A549 treated with GW870086 at 1 μM for 4 hours (cell line): Measurements from ENCODE around the gene TMIGD1. TPM values are rescaled to one million over a fixed set of nuclear protein-coding genes. Genes with fewer than 3 reads are reported as not detected.

Experiments used
- total RNA-seq: library from RNA; stranded (reverse); fragments of 200-300 nt; extraction: Qiagen RNA extraction; gene quantifications from 5 replicates; pipeline ENCODE4 v1.2.3, GENCODE V29; 2022; ENCODE audit warnings: low read depth

Gene TMIGD1
- total RNA-seq = not detected in 5 replicates

GRCh38 chr17:30333503-30334360 is at the start of gene TMIGD1:
Gene TMIGD1 (minus strand): TSS chr17:30334057. CDS start chr17:30332133, 1,924 bp downstream.

GRCh38 chr17:30378825-30379302 is 45.0 kb upstream of the TMIGD1 start, which contains the start of gene CPD:
Gene CPD (plus strand): TSS chr17:30378927. CDS start chr17:30378981, 54 bp downstream.

GRCh38 chr17:30291543-30292285 is 42.1 kb downstream of the TMIGD1 start, which contains the start of gene BLMH:
Gene BLMH (minus strand): TSS chr17:30291944. CDS start chr17:30291819, 125 bp downstream.

Other genes starting within 250 kb of the TMIGD1 start
- 25.9 to 32.7 TPM (median 29.8 TPM) in 5 replicates for gene NSRP1, start 217.2 kb downstream of the TMIGD1 start, total RNA-seq
- gene SLC6A4, start 98.4 kb downstream of the TMIGD1 start, total RNA-seq = 0.02 to 0.05 TPM in 2 of 5 replicates, not detected in the others
- gene BLMH, start 42.1 kb downstream of the TMIGD1 start, total RNA-seq = 42.7 to 47.5 TPM (median 45.9 TPM) in 5 replicates
- 19.9 to 34.4 TPM (median 30.4 TPM) in 5 replicates for gene CPD, start 44.9 kb upstream of the TMIGD1 start, total RNA-seq
- gene GOSR1, start 143.4 kb upstream of the TMIGD1 start, total RNA-seq = 32.2 to 46.9 TPM (median 39.2 TPM) in 5 replicates